IPS DF 19.7 (cell line): ENCODE data around the gene STARD5.
"Not testable (repeated sequence)": the region's sequence is repeated elsewhere in the genome, so short reads cannot be mapped to it uniquely, and the experiment has no call there.

Source experiments
- DNase-seq: peaks from one replicate; pipeline ENCODE4 v3.0.0-alpha.2; 2013; ENCODE audit warnings: low read depth, low spot score

Gene STARD5

DNA sequence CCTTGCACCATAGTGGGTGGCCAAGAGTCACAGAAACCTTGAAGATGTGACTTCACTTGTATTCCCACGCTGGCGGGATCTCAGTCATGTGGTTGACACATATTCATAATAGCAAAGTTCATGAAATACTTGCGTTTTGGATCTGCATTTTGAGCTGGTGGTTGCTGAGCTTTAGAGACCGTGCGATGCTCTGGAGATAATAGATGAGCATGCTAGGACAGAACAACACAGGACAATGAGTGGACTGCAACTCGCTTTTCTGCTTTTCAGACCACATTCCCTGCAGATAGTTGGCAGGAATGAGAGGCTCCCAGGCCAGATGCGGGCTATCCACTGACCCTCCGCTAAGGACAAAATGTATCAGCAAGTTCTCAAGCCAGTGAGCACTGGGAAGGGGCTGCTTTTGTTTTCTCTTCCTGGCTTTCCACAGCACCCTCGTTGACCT is 13.8 kb upstream of the STARD5 start:
- no peak for DNase-seq

DNA sequence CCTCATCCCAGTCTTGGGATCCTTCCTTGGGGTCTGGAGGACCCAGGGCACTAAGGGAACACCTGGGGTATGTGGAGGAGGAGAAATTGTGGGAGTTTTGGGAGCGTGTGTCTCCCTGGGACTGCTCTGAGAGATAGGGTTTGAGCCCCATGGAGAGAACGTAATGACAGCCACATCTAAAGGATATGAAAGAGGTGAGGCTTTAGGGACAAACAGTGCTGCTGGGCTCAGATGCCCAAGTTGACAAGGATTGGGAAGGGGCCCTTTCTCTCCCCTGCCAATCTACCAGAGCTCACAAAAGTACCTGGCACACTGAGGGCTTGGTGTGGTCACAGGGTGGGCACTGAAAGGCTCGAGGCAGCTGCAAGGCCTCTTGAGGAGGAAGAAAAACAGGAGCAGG is 13.3 kb upstream of the STARD5 start:
- no peak for DNase-seq

DNA sequence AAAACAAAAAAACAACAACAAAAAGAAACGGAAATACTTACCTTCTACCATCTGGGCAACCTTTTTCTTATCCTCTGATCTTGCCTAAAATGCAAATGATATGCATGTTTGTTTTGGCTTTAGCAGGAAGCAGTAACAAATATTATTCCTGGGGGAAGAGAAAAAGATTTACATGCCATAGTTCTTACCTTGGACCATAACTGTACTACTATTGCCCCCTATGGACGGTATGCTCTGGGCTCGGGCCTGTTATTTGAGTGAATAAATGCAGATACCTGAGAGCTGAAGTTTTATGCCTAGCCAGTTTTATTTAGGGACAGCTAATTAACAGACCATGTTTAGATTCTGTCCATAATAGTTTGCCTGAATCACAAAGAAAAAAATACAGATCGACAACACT is 12.6 kb upstream of the STARD5 start:
- DNase-seq: no peak

DNA sequence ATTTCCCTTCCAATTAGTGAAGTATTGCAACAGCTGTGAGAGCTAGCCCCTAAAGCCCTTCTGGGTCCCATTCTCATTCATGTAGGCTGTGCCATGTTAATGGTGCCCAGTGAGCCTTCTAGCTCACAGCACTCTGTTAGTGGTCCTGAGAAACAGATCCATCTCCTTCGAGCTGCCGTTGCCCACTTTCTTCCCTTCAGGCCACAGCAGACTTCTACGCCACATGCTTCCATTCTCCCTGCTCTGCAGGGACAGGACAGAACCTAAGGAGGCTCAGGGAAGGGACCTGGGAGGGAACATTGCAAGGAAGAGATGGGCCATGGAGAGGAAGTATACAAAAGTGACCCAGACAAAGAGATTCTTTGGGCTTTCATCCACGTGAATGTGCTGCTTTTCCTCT is 11.7 kb upstream of the STARD5 start:
- DNase-seq: no peak

DNA sequence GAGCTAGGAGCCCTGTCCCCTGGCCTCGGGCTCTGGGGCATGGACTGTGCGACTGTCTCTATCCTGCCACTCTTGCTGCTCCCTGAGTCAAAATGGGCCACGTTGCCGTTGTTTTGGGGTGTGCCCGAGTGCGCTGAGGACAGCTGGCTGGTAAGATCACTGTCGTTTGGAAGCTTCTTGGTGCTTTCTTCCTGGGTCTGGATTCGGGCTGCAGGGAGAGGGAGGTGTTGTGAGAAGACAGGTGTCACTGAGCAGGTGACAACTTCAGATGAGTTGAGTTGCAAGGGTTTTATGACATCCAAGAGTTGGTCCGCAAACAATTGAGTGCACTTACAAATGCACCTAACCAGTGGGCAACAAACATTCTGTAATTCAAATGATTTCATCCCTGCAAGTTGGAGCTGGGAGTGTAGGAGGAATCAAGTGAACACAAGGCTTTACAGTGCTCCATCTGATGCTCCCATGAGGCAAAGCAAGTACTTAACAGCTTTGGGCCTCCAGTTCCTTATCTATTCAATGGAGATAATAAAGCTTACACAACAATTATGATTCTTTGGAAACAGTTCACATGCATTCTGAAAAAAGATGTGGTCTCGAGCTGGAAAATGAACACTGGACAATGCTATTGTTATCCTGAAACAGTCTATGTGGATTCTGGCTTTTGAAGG is 11.0 kb upstream of the STARD5 start:
- no peak for DNase-seq

DNA sequence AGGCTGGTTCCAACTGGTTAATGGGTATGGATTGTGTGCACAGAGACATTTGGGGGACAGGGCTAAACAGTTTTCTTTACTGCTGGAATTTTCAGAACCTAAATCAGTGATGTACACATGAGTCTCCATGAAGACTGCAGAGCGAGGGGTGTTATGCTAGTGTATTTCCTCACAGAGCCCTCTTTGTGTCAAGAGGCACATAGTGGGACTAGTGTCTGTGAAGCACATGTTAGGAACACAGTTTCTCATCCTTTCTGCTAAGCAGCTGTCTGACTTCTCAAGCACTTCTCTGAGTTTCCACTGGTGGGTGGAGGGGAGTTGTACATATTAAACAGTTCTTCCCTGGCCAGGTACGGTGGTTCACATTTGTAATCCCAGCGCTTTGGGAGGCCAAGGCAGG is 9.4 kb upstream of the STARD5 start:
- no peak for DNase-seq

DNA sequence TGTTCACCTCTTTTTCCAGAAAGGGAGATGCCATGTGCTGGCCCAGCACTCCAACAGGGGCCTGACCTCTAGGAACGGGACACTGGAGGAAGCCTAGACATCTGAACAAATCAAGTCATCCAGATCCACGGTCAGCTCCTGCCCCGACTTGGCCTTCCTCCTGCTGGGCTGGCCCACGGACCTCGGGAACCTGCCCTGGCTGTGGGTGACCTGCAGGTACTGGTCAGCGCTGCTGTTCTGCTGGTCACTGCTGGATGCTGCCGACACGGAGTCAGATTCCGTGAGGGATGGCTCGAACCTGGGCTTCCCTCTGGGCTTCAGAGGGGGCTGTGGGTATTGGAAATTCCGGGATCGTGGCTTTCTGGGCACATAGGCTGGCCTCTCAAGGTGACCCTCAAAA is 8.4 kb upstream of the STARD5 start:
- no peak for DNase-seq

DNA sequence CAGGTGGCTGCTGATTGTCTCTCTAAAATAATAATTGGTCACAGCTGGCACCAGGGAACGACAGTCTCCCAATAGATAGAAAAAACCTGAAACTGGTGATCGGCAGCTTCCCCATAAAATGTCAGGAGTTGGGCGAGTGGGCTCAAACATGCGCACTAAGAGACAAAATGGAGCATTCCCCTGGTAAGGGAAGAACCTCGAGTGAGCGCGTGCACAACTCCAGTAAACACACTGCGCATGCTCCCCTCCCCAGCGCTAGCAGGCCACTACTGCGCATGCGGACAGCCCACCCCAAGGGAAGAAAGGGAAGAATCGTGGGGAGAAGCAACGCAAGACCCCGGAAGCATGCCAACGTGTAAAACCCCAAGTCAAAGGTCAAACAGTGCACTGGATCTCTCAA is 7.7 kb upstream of the STARD5 start:
- DNase-seq: no peak

DNA sequence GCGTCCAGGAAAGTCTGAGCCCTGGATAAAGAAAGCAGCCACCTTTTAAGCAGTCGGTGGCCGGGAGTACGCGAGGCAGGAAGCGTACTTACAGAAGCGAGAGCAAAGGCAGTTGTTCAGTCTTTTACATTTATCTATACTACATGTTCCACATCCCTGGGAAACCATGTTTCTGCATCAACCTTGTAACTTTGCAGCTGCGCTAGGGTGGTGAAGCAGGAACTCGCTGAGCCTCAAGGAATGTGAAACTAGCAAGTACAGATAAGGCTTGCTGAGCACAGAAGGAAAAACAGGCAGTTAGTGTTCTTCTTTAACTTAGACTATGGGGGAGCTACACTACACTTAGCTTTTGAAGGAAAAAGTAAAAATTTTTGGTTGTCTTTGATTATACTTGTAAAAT is 7.2 kb upstream of the STARD5 start:
- DNase-seq: not testable (repeated sequence)

DNA sequence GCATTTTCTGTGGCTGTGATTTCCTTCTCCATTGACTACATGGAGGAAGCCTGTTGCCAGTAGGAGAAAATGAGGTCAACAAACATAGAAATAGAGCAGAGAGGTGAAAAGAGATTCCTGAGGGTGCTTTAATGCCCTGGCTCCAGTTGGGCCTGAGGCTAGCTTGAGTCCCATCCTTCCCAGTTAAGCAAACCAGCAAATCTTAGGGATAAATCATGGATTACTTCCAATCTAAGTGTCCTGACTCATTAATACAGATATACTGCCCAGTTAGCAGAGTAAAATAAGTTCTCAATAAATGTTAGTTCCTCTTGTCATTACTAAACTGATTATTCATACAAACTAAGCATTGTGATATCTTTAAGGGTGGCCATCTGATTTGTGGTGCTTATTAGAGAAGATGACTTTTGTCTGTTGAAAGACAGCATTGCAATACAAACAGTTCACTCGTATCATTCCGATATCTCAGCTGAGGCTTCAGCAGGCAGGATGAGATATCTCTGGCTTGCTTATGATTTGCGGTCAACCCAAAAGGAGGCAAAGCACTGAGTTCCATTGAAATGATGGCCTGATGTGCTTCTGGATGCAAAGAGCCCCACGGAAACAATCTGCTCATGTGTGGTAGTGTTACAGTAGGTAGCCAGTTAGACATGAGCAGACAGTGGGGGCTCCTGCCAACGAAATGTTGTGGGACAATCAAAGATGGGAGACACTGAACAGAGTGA is 6.6 kb upstream of the STARD5 start:
- no peak for DNase-seq

DNA sequence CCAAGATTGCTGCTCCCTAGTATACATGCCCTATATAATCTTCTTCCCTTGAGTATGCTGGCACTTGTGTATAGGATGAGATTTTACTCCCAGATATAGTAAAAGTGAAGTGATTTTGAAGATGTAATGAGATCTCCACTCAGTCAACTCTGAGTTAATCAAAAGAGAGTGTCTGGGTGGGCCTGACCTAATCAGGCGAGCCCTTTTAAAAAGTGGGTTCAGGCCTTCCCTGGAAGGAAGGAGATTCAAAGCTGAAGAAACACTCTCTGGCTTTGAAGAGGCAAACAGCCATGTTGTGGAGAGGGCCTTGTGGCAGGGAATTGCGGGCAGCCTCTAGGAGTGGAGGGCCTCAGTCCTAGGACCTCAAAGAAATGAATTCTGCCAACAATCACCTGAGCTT is 5.5 kb upstream of the STARD5 start:
- DNase-seq: no peak

DNA sequence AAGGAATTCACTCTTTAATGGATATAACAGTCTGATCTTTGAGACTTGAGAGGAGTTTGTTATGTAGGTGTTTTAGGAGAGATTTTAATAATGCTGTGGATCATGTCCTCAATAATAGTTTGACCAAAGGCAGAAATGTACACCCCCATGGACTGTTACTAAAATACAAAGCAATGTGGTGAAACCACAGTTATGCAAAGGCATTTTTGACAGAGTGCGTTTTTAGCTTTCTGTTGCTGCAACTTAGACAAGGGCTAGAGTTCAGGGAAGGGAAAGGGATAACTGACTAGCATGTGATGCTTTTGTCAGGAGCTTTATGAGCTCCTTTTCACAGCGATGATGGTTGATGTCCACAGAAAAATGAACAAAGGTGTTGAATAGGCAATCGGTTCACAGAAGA is 3.6 kb upstream of the STARD5 start:
- no peak for DNase-seq

DNA sequence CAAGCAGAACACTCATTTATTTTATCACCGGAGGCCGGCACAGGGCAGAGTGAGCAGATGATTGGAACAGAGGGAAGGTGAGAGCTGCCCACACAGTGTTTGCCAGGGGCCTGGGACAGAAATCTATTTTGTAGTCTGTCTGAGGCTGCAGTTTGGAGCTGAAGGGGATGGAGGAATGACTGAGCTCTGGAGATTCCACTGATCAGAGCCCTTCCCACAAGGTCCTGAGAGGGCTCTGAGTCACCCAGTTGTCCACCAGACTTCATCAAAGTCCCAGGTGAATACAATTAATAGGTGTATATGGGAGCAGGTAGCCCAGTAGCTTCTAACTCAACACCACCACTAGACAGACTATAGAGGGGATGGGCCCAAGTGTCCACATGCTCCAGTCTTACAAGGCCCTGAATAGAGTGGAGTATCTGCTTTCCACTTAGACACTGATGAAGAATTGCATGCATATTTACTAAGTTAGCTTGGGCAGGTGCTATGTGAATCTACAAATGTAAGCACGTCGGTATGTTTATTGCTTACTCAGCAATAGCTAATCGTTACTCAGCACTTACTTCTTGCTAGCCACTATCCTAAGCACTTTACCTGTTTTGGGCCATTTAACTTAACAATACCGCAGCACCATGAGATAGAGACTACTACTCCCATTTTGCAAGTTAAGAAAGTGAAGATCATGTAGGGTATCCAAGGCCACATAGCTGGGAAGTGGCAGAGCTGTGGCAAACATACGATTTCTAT is 2.7 kb upstream of the STARD5 start:
- no peak for DNase-seq

DNA sequence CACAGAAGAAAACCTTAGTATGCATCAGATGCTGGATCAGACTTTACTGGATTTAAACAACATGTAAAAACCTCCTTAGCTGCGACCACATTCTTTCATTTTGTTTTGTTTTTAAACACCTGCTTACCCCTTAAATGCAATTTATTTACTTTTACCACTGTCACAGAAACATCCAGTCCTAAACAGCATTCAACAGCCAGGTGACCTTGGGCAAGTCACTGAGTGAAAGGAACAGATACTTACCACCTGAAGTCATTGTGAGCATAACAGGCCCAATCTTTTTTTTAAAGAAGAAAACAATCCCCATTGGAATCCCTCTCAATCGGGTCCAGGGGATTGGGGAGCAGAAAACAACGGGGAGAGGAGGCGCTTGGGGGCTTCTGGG is 390 bp downstream of the STARD5 start:
- no peak for DNase-seq

DNA sequence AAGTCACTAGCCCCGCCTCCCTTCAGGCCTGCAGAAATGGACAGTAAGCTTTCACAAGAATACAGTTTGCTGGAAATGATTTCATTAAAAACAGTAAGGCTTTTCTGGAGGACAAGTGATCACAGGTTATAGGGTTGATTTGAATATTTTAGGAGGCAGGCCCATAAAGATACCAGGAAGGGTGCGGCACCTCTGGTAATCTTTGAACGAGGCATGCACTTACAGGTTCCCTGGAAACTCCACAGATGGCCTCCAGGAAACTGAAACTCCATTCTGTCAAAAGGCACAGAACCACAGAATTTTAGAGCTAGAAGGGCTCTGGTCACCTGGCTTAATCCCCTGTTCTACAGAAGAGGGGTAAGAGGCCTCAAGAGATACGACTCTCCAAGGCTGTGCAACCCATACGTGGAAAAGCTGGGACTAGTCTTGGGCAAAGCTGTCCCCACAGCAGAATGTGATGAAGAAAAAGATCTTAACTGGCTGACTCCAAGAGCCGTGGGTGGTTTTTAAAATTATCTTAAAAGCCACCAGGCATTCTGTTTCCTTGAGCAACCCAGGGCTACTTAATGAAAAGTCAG is 1.2 kb downstream of the STARD5 start:
- DNase-seq: no peak

DNA sequence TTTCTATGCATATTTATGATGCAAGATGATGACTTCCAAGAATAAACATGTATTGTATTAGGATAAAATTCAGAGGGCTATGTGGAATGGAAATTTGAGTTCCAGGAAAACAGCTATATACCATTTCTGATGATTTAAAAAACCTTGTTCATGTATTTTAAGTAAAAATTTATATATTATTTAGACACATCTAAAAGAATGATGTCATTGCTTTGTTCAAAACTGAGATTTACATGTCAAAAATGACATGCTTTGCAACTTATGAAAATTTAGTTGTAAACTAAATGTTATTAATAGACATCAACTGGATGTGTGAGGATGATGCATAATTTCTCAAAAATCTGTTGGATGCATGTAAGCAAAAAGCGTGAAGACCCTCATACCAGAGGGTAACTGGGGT is 2.3 kb downstream of the STARD5 start:
- DNase-seq: no peak

DNA sequence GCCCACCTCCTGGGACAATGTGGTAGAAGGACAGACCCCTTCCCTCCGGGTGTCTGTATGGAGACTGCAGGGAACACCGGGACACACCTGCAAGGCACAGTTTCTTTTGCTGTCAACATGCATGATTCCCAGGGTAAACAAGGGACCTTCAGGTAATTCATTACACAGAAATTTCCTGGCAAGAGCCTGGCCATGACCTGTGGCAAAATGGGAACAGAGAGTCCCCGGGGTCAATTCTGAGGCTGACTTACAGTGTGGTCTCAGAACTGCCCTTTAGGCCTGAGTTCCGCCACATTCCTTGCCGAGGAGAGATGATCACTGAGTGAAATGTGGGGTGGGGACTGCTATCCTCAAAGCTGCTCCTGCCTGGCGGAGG is 6.3 kb downstream of the STARD5 start:
- no peak for DNase-seq

DNA sequence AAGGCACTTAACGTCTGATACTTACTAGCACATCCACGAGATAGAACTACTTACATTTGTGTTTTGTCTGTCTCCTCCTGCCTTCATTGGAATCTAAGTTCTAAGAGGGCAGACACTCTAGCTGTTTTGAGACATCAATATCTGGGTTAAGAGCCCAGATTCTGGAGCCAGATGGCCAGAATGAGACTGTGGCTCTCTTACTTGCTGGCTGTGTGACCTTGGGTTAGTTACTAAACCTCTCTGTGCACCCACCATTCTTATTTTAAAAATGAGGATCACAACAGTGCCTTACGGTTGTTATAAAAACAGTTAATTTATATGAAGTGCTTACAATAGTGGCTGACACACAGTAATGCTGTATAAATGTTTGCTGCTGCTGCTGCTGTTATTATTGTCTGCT is 7.7 kb downstream of the STARD5 start:
- DNase-seq: no peak

DNA sequence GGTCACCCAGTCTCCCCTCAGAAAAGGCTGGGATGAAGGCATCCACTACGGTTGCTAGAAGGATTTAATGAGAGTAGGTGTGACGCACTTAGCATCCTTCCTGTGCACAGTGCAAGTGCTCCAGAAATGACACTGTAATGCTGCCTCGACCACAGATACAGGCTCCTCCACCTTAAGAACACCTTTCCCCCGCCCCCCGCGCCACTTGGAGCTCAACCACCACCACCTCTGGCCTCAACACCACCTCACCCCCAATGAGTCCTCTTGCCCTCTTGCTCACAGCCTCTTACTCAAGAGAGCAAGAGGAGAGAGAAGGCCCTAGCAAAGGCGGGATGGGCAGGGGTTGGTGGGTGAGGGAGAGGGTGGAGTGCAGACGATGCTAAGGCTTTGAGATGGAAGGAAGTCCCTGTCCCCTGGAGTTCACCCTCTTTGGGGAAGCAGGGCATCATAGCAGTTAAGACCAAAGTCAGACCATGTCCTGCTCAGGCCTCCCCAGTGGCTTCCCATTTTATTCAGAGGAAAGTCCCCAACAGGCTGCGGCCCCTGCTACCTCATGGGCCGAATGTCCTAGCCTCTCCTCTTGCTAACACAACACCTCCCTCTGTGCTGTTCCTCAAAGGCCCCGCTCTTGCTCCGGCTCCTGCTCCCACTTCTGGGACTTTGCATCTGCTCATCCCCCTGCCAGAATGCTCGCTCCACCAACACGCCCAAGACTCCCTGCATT is 8.3 kb downstream of the STARD5 start:
- DNase-seq: no peak

DNA sequence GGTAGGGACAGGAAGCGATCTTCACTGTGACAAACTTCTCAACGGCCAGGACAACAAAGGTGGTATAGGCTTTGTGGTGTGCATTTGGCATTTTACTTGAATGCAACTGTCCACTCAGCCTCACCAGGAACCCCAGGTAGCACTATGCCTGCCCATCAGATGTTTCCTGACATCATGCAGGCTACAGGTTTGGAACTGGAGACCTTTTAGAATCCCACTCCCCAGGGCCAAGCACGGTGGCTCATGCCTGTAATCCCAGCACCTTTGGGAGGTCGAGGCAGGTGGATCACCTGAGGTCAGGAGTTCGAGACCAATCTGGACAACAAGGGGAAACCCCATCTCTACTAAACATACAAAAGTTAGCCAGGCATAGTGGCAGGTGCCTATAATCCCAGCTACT is 9.6 kb downstream of the STARD5 start:
- no peak for DNase-seq

DNA sequence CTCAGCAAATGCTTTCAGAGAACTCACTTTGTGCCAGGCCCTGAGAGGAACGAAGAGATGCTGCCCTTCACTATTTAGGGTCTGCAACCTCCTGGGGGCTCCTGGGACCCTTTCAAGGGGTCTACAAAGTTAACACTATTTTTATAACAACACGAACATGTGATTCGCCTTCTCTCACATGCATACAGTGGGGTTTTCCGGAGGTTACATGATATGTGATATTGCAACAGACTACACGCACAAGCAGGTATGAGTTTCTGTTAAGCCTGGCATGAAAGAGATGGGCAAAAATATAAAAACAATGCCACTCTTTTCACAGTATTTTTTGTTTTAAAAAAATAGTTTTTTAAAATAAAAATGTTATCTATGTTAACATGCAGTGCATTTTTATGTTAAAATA is 10.3 kb downstream of the STARD5 start:
- DNase-seq: no peak
